Renal cortex interstitium (tissue), 11 donors: ENCODE data around the gene DACT3. TPM values are rescaled to one million over a fixed set of nuclear protein-coding genes. Genes with fewer than 3 reads are reported as not detected.

Experiments
- DNase-seq, 11 donors: peaks; one replicate each; pipeline ENCODE4 v3.0.0-alpha.2; 2013; ENCODE audit warnings: low read depth in 9 of 11, low spot score in 4 of 11; ENCODE audit errors: extremely low read depth in 1 of 11
- polyA plus RNA-seq, 3 donors: library from polyadenylated mRNA; unstranded; fragments of 120-200 nt; gene quantifications; one replicate each; pipeline ENCODE4 v1.2.1, GENCODE V29; 2013; ENCODE audit not compliant: insufficient read length in 3 of 3

DACT3 gene
- polyA plus RNA-seq, 3 donors, result 22.2 to 29.3 (median 23.5) TPM

DNA sequence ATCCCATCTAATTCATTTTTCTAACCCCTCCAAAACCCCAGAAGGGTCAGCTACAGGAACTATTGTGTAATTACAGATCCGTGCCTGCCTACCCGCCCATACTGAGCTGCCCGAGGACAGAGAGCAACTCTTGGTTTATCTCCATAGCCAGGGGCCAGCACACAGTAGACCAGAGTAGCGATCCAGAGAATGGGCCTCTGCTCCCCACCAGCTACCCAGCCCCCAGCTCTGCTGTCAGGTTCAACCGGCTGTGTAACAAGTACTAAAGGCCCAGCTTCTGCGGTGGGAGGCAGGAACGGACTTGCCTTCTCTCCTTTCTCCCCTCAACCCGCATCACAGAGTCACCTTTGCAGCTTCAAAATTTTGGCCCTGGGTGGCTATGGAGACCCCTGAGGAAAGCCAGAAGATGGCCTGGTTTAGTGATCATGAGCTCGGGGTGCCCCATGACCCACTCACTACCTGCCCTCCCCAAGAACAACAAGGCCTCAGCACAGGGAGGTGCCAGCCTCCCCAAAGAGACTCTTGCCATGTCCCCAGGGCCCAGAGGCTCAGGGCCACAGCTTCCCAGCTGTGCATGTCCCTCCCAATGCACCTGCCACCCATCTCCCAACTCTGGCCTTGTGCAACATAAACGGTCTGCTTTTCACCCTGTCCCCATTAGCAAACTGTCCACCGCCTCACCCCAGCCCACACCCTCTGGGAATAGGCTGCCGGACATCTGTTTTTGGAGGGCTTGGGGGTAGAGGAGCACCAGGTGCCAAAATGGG is 54.1 kb downstream of the DACT3 start:
- no peak for DNase-seq

DNA sequence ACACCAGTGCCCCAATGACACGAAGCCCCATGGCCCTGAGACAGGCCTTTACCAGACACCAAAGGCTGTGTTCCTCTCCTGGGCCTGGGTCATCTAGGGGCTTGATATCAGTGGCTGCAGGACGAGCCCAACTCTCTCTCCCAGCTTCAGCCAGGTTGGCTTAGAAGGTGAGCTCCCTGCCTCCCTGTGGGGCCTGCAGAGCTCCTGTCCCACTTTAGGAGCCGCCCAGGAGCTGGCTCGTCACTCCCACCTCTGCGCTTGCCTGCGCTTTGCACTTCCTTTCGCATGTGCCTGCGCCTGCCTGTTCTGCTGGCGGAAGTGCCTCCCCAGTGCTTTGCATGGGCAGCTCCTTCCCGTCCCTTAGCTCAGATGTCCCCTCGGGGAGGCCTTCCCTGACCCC is 55.0 kb downstream of the DACT3 start:
- no peak for DNase-seq

DNA sequence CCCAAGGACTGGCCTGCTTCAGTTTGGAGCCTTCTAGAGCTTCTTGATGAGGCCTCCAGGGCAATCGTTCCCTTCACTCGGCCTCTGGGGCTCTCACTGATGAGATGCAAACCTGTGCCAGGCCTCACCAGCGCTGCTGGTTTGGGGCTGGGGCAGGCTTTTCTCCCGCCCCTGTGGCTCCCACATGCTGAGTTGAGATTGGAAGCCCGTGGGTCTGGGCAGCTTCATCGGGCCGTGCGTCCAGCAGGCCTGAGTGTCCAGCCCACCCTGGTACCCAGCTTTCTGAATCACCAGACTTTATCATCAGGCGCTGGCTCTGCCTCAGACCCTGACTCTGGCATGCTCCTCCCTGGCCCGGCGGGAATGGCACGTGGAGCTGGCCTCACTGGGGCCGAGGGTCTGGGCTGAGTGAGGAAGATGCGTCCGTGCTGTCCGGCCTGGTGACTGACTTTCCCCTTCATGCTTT is 55.6 kb downstream of the DACT3 start:
- no peak for DNase-seq

DNA sequence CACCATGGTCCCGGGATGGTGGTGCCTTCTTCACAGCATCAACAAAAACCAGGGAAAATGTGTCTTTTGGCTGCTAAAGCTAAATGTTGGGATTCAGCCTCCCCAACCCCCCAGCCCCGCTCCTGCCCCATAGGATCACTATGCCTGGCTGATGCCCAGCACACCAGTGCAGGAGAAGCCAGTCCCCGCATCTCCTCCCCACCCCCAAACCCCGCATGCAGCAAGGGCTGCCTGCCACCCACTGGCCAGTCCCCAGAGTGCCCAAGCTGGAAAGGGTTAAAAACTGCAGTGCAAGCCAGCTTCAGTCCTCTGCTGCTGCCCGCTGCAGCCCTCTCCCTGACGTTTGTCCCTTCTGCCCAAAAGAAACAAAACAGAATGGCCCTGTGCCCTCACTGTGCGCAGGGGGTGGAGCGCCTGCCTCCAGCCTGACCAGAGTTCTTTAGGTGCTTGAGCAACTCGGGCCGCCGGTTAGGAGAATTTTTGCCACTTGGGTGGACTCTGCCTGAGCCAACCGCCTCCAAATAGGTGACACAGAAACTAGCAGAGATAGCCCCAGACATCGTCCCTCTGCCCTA is 56.1 kb downstream of the DACT3 start:
- no peak for DNase-seq

DNA sequence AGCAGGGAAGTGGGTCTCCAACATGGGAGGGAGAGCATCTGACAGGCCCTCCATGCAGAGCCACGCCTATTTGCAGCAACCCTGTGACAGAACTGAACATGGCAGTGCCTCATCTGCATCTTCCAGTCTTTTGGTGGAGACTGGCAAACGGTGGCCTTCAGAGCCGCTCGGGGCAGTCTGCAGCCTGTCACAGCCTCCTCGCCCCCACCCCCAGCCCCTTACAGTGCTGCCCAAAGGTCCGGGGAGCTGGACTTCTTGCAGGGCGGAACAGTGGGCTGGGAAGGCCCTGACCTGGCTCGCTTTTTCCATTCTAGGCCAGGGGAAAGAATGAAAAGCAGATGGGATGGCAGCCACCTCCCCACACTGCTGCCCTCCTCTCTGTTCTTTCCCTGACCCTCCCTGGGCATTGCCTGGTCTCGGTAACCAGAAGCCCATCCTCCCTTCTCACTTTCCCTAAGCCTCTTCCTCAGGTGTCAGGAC is 57.2 kb downstream of the DACT3 start:
- no peak for DNase-seq

DNA sequence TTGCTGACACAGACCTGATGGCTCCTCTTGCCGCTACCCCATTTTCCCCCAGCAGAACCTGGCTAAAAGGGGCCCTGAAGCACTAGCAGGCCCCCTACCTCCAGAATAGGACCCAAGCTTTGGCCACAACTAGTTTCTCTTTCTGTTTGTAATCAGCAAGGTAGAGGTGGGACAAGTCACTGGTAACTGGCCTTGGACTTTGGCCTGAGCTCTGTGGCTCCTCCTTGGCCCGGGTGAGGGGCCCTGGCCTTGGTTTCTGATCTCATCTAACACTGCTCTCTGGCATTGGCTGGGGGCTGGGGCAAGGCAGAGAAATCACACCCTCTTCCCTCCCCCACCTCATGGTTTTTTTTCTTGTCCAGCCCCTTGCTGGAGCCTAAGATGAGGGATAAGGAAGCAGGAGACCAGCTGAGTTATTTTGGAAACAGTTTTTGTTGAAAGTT is 57.8 kb downstream of the DACT3 start:
- no peak for DNase-seq

DNA sequence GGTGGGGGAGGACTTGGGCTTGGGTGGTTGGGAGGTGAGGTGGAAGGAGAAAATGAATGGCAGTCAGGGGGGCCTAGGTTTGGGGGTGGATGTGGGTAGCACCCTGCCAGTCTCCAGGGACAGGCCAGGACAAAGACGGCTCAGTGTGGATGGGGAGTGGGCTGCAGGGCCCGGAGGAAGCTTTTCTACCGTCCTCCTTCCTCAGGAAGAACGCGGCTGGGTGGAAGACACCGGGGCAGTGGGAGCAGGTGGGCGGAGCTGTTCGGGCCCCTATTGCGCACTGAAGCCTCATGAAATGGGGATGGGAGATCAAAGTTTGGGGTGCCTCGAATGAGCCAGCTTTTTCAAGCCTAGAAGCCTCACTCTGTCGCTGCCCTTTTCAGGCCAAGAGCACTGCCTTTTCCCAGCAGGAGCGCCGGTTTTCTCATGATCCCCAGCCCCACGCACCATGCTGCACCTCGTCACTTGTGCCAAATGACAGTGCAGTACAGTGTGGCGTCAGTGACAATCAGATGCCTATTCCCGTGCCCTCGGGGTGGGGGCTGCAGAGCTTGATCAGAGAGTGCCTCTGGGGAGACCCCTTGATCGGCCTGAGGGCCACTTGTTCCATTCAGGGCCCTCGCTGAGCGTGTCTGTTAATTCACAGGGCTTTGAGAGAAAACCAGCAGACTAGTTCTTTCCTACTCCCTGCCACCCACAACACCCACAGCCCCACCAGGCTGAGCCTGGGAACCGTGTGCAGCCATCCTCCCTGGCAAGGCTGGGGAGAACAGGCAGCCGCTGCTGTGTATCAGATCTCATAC is 58.4 kb downstream of the DACT3 start:
- no peak for DNase-seq

DNA sequence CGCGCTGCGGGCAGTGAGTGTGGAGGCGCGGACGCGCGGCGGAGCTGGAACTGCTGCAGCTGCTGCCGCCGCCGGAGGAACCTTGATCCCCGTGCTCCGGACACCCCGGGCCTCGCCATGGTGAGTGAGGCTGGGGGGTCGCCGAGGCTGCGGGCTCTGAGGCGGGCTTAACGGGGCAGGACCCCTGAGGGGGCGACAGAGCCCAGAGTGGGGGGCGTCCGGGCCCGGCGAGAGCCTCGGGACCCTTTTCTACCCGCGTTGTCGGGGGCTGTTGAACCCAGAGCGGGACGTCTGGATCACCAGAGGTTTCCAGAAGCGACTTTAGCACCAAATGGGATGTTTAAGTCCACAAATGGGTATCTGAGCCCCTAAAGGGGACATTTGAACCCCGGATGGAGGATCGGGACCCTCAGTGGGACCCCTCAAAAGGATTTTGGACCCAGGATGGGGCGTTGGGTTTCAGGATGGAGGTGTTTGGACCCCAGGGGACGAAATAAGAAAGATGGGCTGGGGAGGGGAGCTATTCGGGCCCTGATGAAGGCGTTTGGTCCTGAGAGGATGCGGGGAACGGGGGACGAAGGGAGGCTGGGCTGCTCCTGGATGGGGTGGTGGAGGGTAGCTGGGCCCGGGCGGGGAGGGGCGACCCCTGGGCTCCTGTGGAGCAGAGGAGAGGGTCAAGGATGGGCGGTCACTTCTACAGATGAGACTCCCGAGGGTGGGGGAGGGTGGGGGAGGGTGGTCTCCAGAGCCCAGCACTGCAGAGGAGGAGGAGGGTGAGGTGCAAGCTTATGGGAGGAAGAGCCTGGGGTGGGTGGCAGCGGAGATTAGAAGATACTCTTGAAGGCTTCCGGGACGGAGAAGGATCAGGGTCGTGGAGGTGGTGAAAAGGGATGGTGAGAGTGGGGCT is 59.4 kb downstream of the DACT3 start, which contains the start of gene CALM3:
Gene CALM3, plus strand, starts transcription at position 13 of the 907 bp plus-strand sequence. Its CDS starts 105 bp downstream, at position 118.
- no peak for DNase-seq

DNA sequence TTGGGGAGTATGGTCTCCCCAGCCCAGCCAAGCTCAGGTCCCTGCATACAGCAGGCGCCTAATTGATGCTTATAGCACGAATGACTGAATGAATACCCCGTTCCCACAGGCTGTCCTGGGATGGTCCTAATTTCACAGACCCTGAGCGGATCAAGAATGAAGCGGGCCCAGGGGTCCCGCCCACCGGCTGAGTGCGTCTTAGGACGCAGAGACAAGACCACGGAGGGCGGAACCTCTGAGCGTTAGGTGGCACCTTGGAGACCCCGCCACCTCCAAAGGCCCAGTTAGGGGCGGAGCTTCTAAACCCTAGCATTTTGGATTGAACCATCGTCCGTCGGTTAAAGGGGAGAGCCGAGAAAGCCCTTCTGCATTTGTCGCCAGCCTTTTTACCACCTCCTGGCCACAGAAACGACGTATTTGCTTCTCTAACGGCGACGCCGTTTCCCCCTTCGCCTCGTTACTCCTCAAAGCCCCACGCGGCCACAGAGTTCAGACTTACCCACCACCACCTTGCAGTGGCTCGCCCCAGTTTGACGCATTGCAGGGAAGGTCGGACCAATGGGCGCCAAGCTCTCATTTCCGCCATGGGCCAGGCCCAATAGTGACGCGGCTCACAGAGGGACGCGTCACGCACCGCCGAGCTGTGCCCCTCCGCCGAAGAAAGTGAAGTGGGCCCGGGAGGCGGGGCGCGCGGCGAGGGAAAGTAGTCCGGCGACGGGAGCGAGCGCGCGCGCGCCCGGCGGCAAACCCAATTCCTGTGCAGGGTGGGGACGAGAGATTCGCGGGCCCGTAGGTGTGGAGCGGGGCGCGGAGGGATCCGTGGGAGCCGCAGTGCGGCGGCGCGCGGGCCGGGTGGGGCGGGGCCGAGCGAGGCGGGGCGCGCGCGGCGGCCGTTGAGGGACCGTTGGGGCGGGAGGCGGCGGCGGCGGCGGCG is 60.3 kb downstream of the DACT3 start:
- DNase-seq, result peak; percentile 96 to 99 (median 98)

DNA sequence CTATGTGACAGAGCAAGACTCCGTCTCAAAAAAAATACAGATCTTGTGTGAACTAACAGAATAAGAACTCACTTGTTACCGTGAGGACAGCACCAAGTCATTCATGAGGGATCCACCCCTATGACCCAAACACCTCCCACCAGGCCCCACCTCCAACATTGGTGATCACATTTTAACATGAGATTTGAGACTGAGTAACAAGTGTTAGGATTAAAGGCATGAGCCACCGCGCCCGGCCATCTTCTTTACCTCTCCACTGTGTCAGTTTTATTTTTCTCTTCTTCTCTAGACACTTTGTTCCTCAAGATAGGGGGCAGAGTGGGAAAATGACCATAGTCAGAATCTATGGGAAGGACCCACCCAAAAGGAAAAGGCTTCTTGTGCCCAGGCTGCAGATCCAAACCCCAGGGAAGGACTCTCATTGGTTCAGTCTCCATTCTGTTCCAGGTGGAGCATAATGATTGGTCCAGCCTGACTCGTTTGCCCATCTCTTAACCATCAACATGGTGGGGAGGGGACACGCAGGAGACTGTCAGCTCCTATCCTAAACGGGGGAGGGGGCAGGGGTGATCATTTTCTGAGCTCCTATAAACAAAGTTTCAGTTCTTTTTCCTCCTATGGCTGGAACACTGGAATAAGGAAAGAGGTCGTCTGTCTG is 61.1 kb downstream of the DACT3 start:
- DNase-seq, result no peak

DNA sequence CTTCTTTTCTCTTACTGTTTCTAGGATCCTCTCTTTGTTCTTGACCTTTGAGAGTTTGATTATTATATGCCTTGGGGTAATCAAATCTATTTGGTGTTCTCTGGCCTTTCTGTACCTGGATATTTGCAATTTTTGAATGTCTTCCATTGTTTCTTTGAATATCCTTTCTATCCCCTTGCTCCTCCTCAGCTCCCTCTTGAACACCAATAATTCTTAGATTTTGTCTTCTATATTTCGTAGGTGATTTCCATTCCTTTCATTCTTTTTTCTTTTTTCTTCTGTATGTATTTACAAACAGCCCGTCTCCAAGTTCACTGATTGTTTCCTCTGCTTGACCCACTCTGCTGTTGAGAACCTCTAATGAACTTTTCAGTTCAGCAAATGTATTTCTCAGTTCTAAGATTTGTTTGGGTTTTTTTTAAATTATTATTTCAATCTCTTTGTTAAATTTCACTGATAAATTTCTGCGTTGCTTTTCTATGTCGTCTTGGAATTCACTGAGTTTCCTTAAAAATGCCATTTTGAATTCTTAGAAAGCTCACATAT is 62.5 kb downstream of the DACT3 start:
- no peak for DNase-seq

Other genes with a start within 250 kb of the DACT3 start
- gene CCDC8, start 247.6 kb downstream of the DACT3 start, polyA plus RNA-seq, result 10 to 100 TPM; 45.3 to 71.4 (median 57.8) TPM
- gene PNMA8C, start 232.2 kb downstream of the DACT3 start, polyA plus RNA-seq, result under 1 TPM; 0.62 to 0.88 (median 0.83) TPM
- 10 to 100 TPM; 43.5 to 71.1 (median 52.2) TPM for gene PNMA8A, start 189.6 kb downstream of the DACT3 start, polyA plus RNA-seq
- 1 to 10 TPM; 3.2 to 5.5 (median 4.9) TPM for gene PNMA8B, start 165.3 kb downstream of the DACT3 start, polyA plus RNA-seq
- 100 to 1,000 TPM; 391 to 523 (median 470) TPM for gene CALM3, start 59.9 kb downstream of the DACT3 start, polyA plus RNA-seq
- 1 to 10 TPM; 1.3 to 2.8 (median 2.6) TPM for gene PTGIR, start 36.1 kb downstream of the DACT3 start, polyA plus RNA-seq
- 1 to 10 TPM; 3.2 to 6.9 (median 3.4) TPM for gene GNG8, start 25.0 kb downstream of the DACT3 start, polyA plus RNA-seq
- gene PRKD2, start 55.9 kb upstream of the DACT3 start, polyA plus RNA-seq, result 10 to 100 TPM; 40.0 to 50.9 (median 41.6) TPM
- 10 to 100 TPM; 19.7 to 25.3 (median 22.1) TPM for gene FKRP, start 84.9 kb upstream of the DACT3 start, polyA plus RNA-seq
- 10 to 100 TPM; 65.0 to 94.2 (median 91.3) TPM for gene STRN4, start 85.3 kb upstream of the DACT3 start, polyA plus RNA-seq
- gene SLC1A5, start 127.4 kb upstream of the DACT3 start, polyA plus RNA-seq, result 10 to 100 TPM; 42.0 to 48.3 (median 47.6) TPM
- 100 to 1,000 TPM in 1 of 3 donors, 10 to 100 TPM in 2; 90.2 to 120 (median 95.1) TPM for gene AP2S1, start 189.7 kb upstream of the DACT3 start, polyA plus RNA-seq
- gene ARHGAP35, start 199.8 kb upstream of the DACT3 start, polyA plus RNA-seq, result 10 to 100 TPM; 47.6 to 54.5 (median 49.3) TPM